ENCODE measurements around the gene SLC2A11. TPM values are rescaled to one million over a fixed set of nuclear protein-coding genes. Genes with fewer than 3 reads are reported as not detected.

The SLC2A11 gene
- 7.9 TPM for total RNA-seq

GRCh38 chr22:23857606-23858483 is at the start of gene SLC2A11:
Gene SLC2A11 (plus strand): TSS chr22:23857875. CDS start chr22:23858000, 125 bp downstream.
- Histone ChIP-seq H3K4me3 (ENCODE audit: low read length) (peak within 1 kb of the TSS; percentile 68), H3K9me3 (ENCODE audit: low read depth, low read length) (no peaks in the 10 kb centered on the region), H3K27me3 (ENCODE audit: insufficient read depth, low read length) (no peaks in the 10 kb centered on the region), H3K4me1 (ENCODE audit: insufficient read depth, low read length) (peaks cover 23% of the 10 kb centered on the region)

- H3K27me3 ChIP-seq (ENCODE audit: insufficient read depth, low read length), result no peaks in the 10 kb centered on the region
- no peaks in the 10 kb centered on the region for H3K9me3 ChIP-seq (ENCODE audit: low read depth, low read length)
- H3K4me3 ChIP-seq (ENCODE audit: low read length), result no peak overlapping the region
- H3K4me1 ChIP-seq (ENCODE audit: insufficient read depth, low read length), result no peaks in the 10 kb centered on the region
Observed at GRCh38 chr22:23812378-23812777, 45.3 kb upstream of the SLC2A11 start.

GRCh38 chr22:23815541-23816155 is 42.0 kb upstream of the SLC2A11 start:
- no peaks in the 10 kb centered on the region for H3K9me3 ChIP-seq (ENCODE audit: low read depth, low read length)
- no peaks in the 10 kb centered on the region for H3K27me3 ChIP-seq (ENCODE audit: insufficient read depth, low read length)
- peaks cover 9% of the 10 kb centered on the region for H3K4me1 ChIP-seq (ENCODE audit: insufficient read depth, low read length)
- H3K4me3 ChIP-seq (ENCODE audit: low read length), result no peak overlapping the region

- Histone ChIP-seq H3K4me1 (ENCODE audit: insufficient read depth, low read length) (peaks cover 13% of the 10 kb centered on the region), H3K4me3 (ENCODE audit: low read length) (no peak overlapping the region), H3K27me3 (ENCODE audit: insufficient read depth, low read length) (no peaks in the 10 kb centered on the region), H3K9me3 (ENCODE audit: low read depth, low read length) (no peaks in the 10 kb centered on the region)
Observed at GRCh38 chr22:23816156-23816976, 41.3 kb upstream of the SLC2A11 start.

GRCh38 chr22:23817146-23817545 is 40.5 kb upstream of the SLC2A11 start:
- peaks cover 13% of the 10 kb centered on the region for H3K4me1 ChIP-seq (ENCODE audit: insufficient read depth, low read length)
- no peaks in the 10 kb centered on the region for H3K27me3 ChIP-seq (ENCODE audit: insufficient read depth, low read length)
- H3K4me3 ChIP-seq (ENCODE audit: low read length), result no peak overlapping the region
- no peaks in the 10 kb centered on the region for H3K9me3 ChIP-seq (ENCODE audit: low read depth, low read length)

GRCh38 chr22:23818541-23818940 is 39.1 kb upstream of the SLC2A11 start:
- H3K4me3 ChIP-seq (ENCODE audit: low read length), result no peak overlapping the region
- H3K9me3 ChIP-seq (ENCODE audit: low read depth, low read length), result no peaks in the 10 kb centered on the region
- no peaks in the 10 kb centered on the region for H3K27me3 ChIP-seq (ENCODE audit: insufficient read depth, low read length)
- H3K4me1 ChIP-seq (ENCODE audit: insufficient read depth, low read length), result peaks cover 13% of the 10 kb centered on the region

- no peaks in the 10 kb centered on the region for H3K9me3 ChIP-seq (ENCODE audit: low read depth, low read length)
- H3K27me3 ChIP-seq (ENCODE audit: insufficient read depth, low read length), result no peaks in the 10 kb centered on the region
- H3K4me1 ChIP-seq (ENCODE audit: insufficient read depth, low read length), result peaks cover 13% of the 10 kb centered on the region
- H3K4me3 ChIP-seq (ENCODE audit: low read length), result no peak overlapping the region
Observed at GRCh38 chr22:23820748-23821211, 36.9 kb upstream of the SLC2A11 start.

GRCh38 chr22:23822101-23822671 is 35.5 kb upstream of the SLC2A11 start:
- Histone ChIP-seq H3K9me3 (ENCODE audit: low read depth, low read length) (no peaks in the 10 kb centered on the region), H3K27me3 (ENCODE audit: insufficient read depth, low read length) (no peaks in the 10 kb centered on the region), H3K4me3 (ENCODE audit: low read length) (no peak overlapping the region)

GRCh38 chr22:23823331-23823791 is 34.3 kb upstream of the SLC2A11 start:
- peaks cover 10% of the 10 kb centered on the region for H3K4me1 ChIP-seq (ENCODE audit: insufficient read depth, low read length)

More at GRCh38 chr22:23822101-23822671, 35.5 kb upstream of the SLC2A11 start:
- peaks cover 13% of the 10 kb centered on the region for H3K4me1 ChIP-seq (ENCODE audit: insufficient read depth, low read length)

GRCh38 chr22:23824476-23825245 is 33.0 kb upstream of the SLC2A11 start:
- H3K27me3 ChIP-seq (ENCODE audit: insufficient read depth, low read length), result no peaks in the 10 kb centered on the region
- H3K4me3 ChIP-seq (ENCODE audit: low read length), result no peak overlapping the region
- H3K4me1 ChIP-seq (ENCODE audit: insufficient read depth, low read length), result peaks cover 6% of the 10 kb centered on the region
- no peaks in the 10 kb centered on the region for H3K9me3 ChIP-seq (ENCODE audit: low read depth, low read length)

More at GRCh38 chr22:23823331-23823791, 34.3 kb upstream of the SLC2A11 start:
- Histone ChIP-seq H3K9me3 (ENCODE audit: low read depth, low read length) (no peaks in the 10 kb centered on the region), H3K4me3 (ENCODE audit: low read length) (no peak overlapping the region), H3K27me3 (ENCODE audit: insufficient read depth, low read length) (no peaks in the 10 kb centered on the region)

- Histone ChIP-seq H3K4me3 (ENCODE audit: low read length) (no peak overlapping the region), H3K27me3 (ENCODE audit: insufficient read depth, low read length) (no peaks in the 10 kb centered on the region), H3K9me3 (ENCODE audit: low read depth, low read length) (no peaks in the 10 kb centered on the region), H3K4me1 (ENCODE audit: insufficient read depth, low read length) (peaks cover 6% of the 10 kb centered on the region)
Observed at GRCh38 chr22:23825246-23825905, 32.3 kb upstream of the SLC2A11 start.

- Histone ChIP-seq H3K4me3 (ENCODE audit: low read length) (no peak overlapping the region), H3K9me3 (ENCODE audit: low read depth, low read length) (no peaks in the 10 kb centered on the region), H3K4me1 (ENCODE audit: insufficient read depth, low read length) (no peaks in the 10 kb centered on the region), H3K27me3 (ENCODE audit: insufficient read depth, low read length) (no peaks in the 10 kb centered on the region)
Observed at GRCh38 chr22:23826510-23827350, 30.9 kb upstream of the SLC2A11 start.
